Hematopoietic multipotent progenitor cell treated with erythropoietin and hydrocortisone succinate and interleukin-3 and kit ligand, for 4 days (in vitro differentiated cells): Measurements from ENCODE around the gene SLC6A2.
A peak's percentile ranks its signal among the peaks of the same experiment; 100 is the strongest.

ENCODE experiments used
- DNase-seq: peaks from one replicate; pipeline ENCODE4 v3.0.0-alpha.2; 2015

SLC6A2 gene

GRCh38 chr16:55651841-55652824 lies 3.7 kb upstream of the SLC6A2 start:
- peak; percentile 32 for DNase-seq

DNA sequence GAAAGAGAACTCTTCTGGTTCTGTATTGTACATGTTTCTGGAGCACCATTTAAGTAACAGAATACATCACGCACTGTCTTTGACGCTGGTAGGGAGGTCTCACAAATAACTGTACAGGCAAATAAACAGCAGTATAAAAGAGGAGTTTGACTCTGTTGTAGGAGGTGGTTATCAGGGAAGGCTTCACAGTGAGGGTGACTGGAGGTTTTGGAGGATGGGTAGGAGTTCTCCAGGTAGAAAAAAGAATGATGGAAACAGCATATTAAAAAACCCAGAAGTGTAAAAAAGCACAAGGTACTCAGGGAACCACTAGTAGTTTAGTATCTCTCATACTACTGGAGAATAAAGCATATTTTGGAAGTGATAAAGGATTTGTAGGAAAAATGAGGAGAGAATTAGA lies 2.7 kb upstream of the SLC6A2 start:
- no peak for DNase-seq

DNA sequence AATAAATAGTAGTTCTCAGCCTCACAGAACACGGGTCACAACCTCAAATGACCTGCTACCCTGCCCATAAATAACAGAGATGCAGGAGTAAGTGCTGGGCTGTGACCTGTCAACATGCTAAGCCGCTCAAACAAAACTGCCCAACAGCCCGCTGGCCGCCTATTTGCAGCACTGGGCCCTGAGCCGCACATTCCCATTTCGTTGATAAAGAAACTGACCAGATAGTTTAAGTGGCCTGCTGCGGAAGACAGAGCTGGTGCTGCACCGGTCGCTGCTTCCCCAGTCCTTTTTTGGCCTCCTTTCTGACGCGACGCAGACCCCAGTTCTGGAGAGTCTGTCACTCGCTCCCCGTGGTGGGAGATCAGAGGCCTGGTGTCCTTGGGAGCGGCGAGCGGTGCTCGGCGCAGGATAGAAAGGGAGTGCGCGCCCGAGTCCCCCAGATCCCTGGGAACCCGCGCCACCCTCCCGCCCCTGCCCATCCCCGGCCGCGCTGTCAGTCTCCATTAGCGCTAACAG lies 349 bp upstream of the SLC6A2 start:
- DNase-seq: no peak

DNA sequence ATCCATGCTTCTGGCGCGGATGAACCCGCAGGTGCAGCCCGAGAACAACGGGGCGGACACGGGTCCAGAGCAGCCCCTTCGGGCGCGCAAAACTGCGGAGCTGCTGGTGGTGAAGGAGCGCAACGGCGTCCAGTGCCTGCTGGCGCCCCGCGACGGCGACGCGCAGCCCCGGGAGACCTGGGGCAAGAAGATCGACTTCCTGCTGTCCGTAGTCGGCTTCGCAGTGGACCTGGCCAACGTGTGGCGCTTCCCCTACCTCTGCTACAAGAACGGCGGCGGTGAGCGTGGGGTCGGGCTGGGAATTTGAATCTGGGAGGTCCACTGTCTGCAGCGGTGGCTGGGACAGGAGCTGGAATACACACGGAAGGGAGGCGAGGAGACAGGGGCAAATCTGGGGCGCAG lies 904 bp downstream of the SLC6A2 start:
- DNase-seq: no peak

DNA sequence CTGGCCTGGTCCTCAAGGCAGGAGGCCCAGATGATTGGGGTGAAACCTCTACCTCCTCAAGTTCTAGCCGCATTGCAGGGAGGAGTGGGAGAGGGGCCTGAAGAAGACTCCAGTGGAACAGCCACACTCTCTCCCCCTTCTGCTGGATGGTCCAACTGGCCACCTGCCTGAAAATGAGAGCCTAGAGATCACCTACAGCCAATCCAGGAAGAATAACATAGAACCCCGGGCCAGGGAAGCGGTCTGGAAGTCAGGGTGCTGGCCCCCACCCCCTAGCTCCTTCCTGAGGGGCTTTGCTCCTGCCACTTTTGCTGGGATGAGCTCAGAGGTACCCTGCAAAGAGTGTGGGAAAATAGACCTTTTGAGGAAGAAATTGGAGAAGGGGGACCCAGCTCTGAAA lies 1.8 kb downstream of the SLC6A2 start:
- DNase-seq: no peak

GRCh38 chr16:55658898-55659420 lies 3.2 kb downstream of the SLC6A2 start:
- DNase-seq: no peak

DNA sequence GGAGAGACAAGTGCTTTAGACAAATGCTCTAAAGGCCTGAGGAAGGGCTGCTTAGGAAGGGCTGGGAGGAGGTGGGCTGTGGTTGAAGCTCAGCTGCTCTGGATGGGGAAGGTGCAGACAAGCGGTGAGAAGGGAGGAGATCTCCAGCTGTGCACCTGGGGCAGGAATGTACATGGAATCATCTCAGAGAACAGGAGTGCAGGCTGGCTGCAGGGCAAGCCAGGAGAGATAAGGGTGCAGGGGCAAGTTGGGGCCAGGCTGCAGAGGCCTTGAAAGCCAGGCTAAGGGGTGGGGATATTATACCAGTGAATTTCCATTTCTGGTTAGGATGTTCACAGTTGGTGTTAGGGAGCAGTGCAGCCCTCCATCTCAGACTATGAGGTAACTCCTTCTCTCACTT lies 4.2 kb downstream of the SLC6A2 start:
- DNase-seq: no peak

DNA sequence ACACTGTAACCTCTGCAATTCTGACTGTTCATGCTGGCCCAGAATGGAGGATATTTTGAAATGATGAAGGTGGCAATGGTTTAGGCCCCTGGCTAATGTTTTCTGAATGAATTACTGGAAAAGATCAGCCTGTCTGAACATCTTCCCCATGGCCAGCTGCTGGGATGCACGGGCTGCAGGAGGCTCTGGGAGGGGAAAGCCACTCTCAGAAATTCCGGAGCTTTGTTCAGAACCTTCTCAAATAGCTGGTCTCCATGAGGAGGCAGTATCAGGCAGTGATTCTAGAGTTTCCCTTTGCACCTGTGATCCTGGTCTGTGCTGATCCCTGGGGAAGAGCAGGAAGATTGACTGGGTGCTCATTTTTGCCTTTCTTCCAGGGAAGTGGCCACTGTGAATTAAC lies 5.0 kb downstream of the SLC6A2 start:
- no peak for DNase-seq

DNA sequence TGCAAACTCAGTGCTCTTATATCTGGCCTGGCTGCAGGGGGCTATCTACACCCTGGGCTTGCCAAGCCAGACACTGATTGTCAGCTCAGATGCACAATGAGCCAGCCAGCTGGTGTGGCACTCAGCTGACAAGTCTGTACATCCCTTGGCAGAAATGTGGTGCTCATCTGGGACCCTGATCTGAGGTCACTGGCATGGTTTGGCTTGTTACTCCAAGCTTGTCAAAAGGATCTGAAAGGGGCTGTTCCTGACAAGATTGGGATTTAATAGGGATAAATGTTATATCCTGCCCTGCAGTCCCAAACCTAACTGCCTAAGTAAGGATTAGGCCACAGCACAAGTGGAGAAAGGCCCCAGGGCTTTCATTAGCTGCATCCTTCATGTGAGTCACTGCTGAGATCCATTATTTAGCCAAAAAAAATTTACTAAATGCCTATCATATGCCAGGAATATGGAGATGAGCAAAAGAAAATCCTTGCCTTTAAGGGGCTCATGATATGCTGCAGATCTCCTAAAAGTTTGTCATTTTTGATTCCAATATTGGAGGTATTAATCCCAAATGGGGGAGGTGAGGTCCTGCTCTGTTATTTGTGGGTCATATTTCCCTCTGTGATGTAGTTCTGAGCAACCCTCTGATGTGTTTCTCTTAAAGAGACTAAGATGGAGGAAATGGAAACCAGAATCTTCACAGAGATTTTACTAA lies 6.3 kb downstream of the SLC6A2 start:
- DNase-seq: no peak

- no peak for DNase-seq
These were observed 6.8 kb downstream of the SLC6A2 start for GRCh38 chr16:55662644-55663031.

DNA sequence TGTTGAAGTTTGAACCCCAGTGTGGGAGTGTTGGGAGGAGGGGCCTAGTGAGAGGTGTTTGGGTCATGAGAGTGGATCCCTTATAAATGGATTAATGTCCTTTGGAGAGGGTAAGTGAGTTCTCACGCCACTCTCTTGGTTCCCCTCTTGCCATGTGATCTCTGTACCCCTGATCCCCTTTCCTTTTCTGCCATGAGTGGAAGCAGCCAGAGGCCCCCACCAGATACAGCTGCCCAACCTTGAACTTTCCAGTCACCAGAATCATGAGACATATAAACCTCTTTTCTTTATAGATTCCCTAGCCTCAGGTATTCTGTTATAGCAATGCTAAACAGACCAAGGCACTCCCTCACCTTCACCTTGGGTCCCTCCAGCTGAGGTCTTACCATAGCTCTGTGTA lies 7.4 kb downstream of the SLC6A2 start:
- no peak for DNase-seq

GRCh38 chr16:55663765-55664677 lies 8.2 kb downstream of the SLC6A2 start:
- peak; percentile 38 for DNase-seq

DNA sequence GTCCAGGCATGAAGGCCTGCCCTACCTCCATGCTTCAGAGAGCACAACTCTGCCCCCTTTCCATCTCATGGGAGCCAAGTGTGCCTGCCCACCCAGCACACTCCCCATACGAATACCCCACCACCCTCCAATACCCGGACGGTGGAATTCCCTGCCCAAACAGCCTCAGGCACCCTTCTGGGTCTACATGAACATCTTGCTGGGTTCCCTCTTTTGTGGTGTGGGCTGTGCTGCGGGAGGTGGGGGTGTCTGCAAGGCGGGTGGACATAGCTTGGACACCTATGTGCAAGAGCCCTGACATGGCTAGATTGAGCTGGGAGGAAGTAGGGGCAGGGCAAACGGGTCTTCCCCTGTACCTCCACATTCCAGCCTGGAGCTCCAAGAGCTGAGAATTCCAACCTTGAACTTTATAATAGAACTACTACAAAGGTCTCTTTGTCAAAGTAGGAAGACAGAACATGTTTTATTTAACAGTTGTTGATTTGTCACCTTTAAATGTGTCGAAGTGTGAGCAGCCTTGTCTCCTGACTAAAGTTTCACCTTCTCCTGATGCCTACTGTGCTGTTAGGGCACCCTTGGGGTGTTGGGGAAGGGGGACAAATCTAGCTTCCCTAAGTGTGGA lies 9.1 kb downstream of the SLC6A2 start:
- DNase-seq: no peak

DNA sequence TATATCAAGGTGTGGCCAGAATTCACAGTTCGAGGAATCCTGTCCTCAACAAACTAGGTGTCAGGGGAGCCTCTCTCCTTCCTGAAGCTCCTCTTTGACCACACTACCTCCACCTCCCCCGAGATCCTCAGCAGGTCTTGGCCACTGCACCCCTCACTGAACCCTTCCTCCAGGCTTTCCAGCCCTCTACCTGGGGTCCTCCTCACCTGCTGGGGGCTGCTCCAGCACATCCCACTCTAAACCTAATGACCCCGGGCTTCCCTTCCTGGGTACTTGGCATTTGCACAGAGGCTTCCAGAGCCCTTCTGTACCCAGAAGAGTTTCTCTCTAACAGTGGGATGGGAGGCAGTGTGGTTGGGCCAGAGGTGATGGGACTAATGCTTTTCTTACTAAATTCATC lies 9.7 kb downstream of the SLC6A2 start:
- DNase-seq: no peak

DNA sequence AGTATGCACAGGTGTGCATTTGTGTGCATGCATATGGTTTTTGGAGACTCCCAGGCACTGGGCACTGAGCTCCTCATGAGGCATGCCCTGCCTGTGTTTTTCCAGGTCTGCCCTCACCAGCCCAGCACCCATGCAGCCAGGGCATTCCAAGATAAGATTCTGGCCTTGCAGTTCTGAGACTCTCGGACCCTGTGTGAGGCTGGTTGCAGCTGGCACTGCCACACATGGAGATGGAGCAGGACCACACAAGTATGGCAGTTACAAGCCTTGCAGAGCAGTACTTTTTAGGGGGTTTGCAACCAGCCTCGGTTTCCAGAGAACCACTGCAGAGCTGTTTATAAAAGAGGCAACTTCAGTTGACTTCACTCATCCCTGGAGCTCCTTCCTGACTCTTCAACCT lies 10.2 kb downstream of the SLC6A2 start:
- DNase-seq: no peak

GRCh38 chr16:55667753-55668152 lies 12.0 kb downstream of the SLC6A2 start:
- no peak for DNase-seq

- DNase-seq: no peak
These were observed 12.8 kb downstream of the SLC6A2 start for GRCh38 chr16:55668340-55669281.

GRCh38 chr16:55671206-55671973 lies 15.6 kb downstream of the SLC6A2 start:
- no peak for DNase-seq

DNA sequence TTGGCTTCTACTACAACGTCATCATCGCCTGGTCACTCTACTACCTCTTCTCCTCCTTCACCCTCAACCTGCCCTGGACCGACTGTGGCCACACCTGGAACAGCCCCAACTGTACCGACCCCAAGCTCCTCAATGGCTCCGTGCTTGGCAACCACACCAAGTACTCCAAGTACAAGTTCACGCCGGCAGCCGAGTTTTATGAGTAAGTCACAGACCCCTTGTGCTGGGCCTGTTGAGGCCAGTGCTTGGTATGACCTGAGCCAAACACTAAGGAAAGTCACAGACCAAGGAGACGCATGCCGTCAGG lies 16.1 kb downstream of the SLC6A2 start:
- DNase-seq: no peak

- DNase-seq: no peak
These were observed 16.7 kb downstream of the SLC6A2 start for GRCh38 chr16:55672471-55672870.
